GM23338 (cell line): Measurements from ENCODE around the gene LMO2. TPM values are rescaled to one million over a fixed set of nuclear protein-coding genes. Genes with fewer than 3 reads are reported as not detected.

Experiments used
- ATAC-seq: fragments of 200-7000 bp; cut with Tn5 transposase; 3 replicates; pipeline ENCODE4 v1.9.1; 2020
- DNase-seq: peaks from one replicate; pipeline ENCODE4 v3.0.0-alpha.2; 2015; ENCODE audit warnings: low spot score
- H2AFZ ChIP-seq: fragments of 200-600 bp; sonication (generic); 2 replicates; pipeline ENCODE4 v1.8.0; 2016; ENCODE audit warnings: antibody characterized with exemption, mild to moderate bottlenecking, moderate library complexity
- H3F3A ChIP-seq: fragments of 200-600 bp; sonication (generic); replicated peaks from 2 replicates; pipeline ENCODE4 v1.8.0; 2017; ENCODE audit warnings: antibody characterized with exemption, mixed run types, low read depth
- H3K27ac ChIP-seq: fragments of 200-600 bp; sonication (generic); 2 replicates; pipeline ENCODE4 v1.6.1; 2016; ENCODE audit warnings: low read depth
- H3K27me3 ChIP-seq: fragments of 200-600 bp; sonication (generic); 2 replicates; pipeline ENCODE4 v1.8.0; 2016; ENCODE audit warnings: mild to moderate bottlenecking, mixed run types, moderate library complexity; ENCODE audit not compliant: insufficient read depth
- H3K36me3 ChIP-seq: fragments of 200-600 bp; sonication (generic); 2 replicates; pipeline ENCODE4 v1.8.0; 2016; ENCODE audit warnings: mild to moderate bottlenecking; ENCODE audit not compliant: insufficient read depth
- H3K4me1 ChIP-seq: fragments of 200-600 bp; sonication (generic); 2 replicates; pipeline ENCODE4 v1.8.0; 2016; ENCODE audit warnings: mild to moderate bottlenecking, moderate library complexity; ENCODE audit not compliant: insufficient read depth
- H3K4me2 ChIP-seq: fragments of 200-600 bp; sonication (generic); 2 replicates; pipeline ENCODE4 v1.7.1; 2017; ENCODE audit warnings: mixed run types
- H3K4me3 ChIP-seq: fragments of 200-600 bp; sonication (generic); 2 replicates; pipeline ENCODE4 v1.6.1; 2016; ENCODE audit warnings: mixed run types
- H3K79me2 ChIP-seq: fragments of 200-600 bp; sonication (generic); replicated peaks from 2 replicates; pipeline ENCODE4 v1.8.0; 2017; ENCODE audit warnings: mild to moderate bottlenecking; ENCODE audit not compliant: insufficient read depth
- H3K9me2 ChIP-seq: fragments of 200-600 bp; sonication (generic); 2 replicates; pipeline ENCODE4 v1.8.0; 2017; ENCODE audit not compliant: insufficient read depth
- H4K20me1 ChIP-seq: fragments of 200-600 bp; sonication (generic); replicated peaks from 2 replicates; pipeline ENCODE4 v1.8.0; 2017; ENCODE audit warnings: mild to moderate bottlenecking; ENCODE audit not compliant: insufficient read depth
- H3K27ac Mint-ChIP-seq: 2 replicates; pipeline ENCODE4 v1.8.0; 2020; ENCODE audit warnings: inconsistent platforms, mild to moderate bottlenecking, moderate library complexity, mixed read lengths
- H3K27me3 Mint-ChIP-seq: 3 replicates; pipeline ENCODE4 v1.8.0; 2022; ENCODE audit warnings: low read depth, mild to moderate bottlenecking, moderate library complexity, mixed read lengths, inconsistent platforms; ENCODE audit not compliant: insufficient read depth, poor library complexity
- H3K36me3 Mint-ChIP-seq: 3 replicates; pipeline ENCODE4 v1.8.0; 2021; ENCODE audit warnings: low read depth, mild to moderate bottlenecking, inconsistent platforms, moderate library complexity, mixed read lengths
- H3K4me1 Mint-ChIP-seq: 3 replicates; pipeline ENCODE4 v1.8.0; 2020; ENCODE audit warnings: mild to moderate bottlenecking, inconsistent platforms, mixed read lengths
- H3K4me3 Mint-ChIP-seq: 3 replicates; pipeline ENCODE4 v1.8.0; 2021; ENCODE audit warnings: moderate library complexity, mild to moderate bottlenecking, inconsistent platforms, mixed read lengths
- H3K9me3 Mint-ChIP-seq: 3 replicates; pipeline ENCODE4 v1.8.0; 2020; ENCODE audit warnings: moderate library complexity, mild to moderate bottlenecking, inconsistent platforms, mixed read lengths
- CREB1 ChIP-seq: fragments of 250-450 bp; sonication (Bioruptor Pico); IDR thresholded peaks from 2 replicates; pipeline ENCODE4 v1.5.0; 2020; ENCODE audit warnings: low read depth, mild to moderate bottlenecking, moderate library complexity
- EZH2 ChIP-seq: fragments of 200-600 bp; sonication (generic); IDR thresholded peaks from one replicate; pipeline ENCODE4 v1.8.0; 2017; ENCODE audit warnings: antibody characterized with exemption, mild to moderate bottlenecking, low read depth; ENCODE audit not compliant: unreplicated experiment
- EZH2phosphoT487 ChIP-seq: fragments of 200-600 bp; sonication (generic); IDR thresholded peaks from one replicate; pipeline ENCODE4 v1.8.1; 2018; ENCODE audit warnings: antibody characterized with exemption; ENCODE audit not compliant: unreplicated experiment
- NANOG ChIP-seq: IDR thresholded peaks from 2 replicates; pipeline ENCODE4 v1.6.1; 2016; ENCODE audit warnings: antibody characterized with exemption, borderline replicate concordance
- POLR2AphosphoS5 ChIP-seq: IDR thresholded peaks from 2 replicates; pipeline ENCODE4 v1.6.1; 2016; ENCODE audit warnings: antibody characterized with exemption, low read depth
- ZNF114 ChIP-seq: fragments of 250-450 bp; sonication (Bioruptor Pico); IDR thresholded peaks from 2 replicates; pipeline ENCODE4 v1.5.0; 2020; ENCODE audit warnings: mild to moderate bottlenecking, moderate library complexity
- polyA plus RNA-seq: library from polyadenylated mRNA; unstranded; fragments of >200 nt; fragmentation: Nextera tagmentation; extraction: Ambion mirVana; gene quantifications from 2 replicates; pipeline ENCODE4 v1.2.1, GENCODE V29; 2016
- total RNA-seq: library from RNA; depleted of rRNA; stranded (reverse); fragments of >200 nt; shearing (Covaris generic); gene quantifications from 2 replicates; pipeline ENCODE4 v1.2.3, GENCODE V29; 2014
- TF ChIP-seq, protein P1 (sequence below): IDR thresholded peaks from one replicate; pipeline ENCODE4 v1.6.1; 2018; ENCODE audit warnings: antibody characterized with exemption; ENCODE audit not compliant: unreplicated experiment
- TF ChIP-seq, protein P2 (sequence below), 2 experiments: fragments of 200-600 bp in 1 of 2; sonication (generic) in 1 of 2; conservative IDR thresholded peaks; 2 replicates each; pipeline versions ENCODE4 v1.5.1 to v1.6.1; 2016 to 2017; ENCODE audit warnings: antibody characterized with exemption in 2 of 2, low read depth in 2 of 2, mild to moderate bottlenecking in 2 of 2, moderate library complexity in 1 of 2
- TF ChIP-seq, protein P3 (sequence below): IDR thresholded peaks from 2 replicates; pipeline ENCODE4 v1.6.1; 2016; ENCODE audit warnings: antibody characterized with exemption

Gene LMO2
- total and polyA plus RNA-seq, 2 experiments from 2014 or later = 1.4 to 3.1 TPM

DNA sequence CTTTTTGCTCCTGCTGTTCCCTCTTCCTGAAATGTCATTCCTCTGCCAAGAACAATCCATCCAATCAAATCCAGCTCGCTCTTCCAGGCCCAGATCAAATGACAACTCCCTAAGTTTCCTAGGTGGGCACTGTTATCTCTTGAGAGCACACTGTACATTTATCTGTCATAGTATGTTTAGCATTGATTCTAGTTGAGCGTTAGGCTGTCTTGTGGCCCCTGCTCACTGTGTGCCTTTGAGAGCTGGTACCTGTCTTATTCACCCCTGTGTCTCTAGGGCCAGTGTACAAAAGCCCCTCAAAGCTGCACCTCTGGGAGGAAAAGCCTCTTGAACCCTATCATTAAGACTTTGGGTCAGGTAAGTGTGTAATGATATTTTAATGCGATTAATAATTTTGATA is 7.1 kb upstream of the LMO2 start (continued):
- TF ChIP-seq, protein P1, sequence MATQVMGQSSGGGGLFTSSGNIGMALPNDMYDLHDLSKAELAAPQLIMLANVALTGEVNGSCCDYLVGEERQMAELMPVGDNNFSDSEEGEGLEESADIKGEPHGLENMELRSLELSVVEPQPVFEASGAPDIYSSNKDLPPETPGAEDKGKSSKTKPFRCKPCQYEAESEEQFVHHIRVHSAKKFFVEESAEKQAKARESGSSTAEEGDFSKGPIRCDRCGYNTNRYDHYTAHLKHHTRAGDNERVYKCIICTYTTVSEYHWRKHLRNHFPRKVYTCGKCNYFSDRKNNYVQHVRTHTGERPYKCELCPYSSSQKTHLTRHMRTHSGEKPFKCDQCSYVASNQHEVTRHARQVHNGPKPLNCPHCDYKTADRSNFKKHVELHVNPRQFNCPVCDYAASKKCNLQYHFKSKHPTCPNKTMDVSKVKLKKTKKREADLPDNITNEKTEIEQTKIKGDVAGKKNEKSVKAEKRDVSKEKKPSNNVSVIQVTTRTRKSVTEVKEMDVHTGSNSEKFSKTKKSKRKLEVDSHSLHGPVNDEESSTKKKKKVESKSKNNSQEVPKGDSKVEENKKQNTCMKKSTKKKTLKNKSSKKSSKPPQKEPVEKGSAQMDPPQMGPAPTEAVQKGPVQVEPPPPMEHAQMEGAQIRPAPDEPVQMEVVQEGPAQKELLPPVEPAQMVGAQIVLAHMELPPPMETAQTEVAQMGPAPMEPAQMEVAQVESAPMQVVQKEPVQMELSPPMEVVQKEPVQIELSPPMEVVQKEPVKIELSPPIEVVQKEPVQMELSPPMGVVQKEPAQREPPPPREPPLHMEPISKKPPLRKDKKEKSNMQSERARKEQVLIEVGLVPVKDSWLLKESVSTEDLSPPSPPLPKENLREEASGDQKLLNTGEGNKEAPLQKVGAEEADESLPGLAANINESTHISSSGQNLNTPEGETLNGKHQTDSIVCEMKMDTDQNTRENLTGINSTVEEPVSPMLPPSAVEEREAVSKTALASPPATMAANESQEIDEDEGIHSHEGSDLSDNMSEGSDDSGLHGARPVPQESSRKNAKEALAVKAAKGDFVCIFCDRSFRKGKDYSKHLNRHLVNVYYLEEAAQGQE = no peak
- TF ChIP-seq NANOG (no peak), EZH2 (no peak), CREB1 (no peak)
- TF ChIP-seq, protein P2, sequence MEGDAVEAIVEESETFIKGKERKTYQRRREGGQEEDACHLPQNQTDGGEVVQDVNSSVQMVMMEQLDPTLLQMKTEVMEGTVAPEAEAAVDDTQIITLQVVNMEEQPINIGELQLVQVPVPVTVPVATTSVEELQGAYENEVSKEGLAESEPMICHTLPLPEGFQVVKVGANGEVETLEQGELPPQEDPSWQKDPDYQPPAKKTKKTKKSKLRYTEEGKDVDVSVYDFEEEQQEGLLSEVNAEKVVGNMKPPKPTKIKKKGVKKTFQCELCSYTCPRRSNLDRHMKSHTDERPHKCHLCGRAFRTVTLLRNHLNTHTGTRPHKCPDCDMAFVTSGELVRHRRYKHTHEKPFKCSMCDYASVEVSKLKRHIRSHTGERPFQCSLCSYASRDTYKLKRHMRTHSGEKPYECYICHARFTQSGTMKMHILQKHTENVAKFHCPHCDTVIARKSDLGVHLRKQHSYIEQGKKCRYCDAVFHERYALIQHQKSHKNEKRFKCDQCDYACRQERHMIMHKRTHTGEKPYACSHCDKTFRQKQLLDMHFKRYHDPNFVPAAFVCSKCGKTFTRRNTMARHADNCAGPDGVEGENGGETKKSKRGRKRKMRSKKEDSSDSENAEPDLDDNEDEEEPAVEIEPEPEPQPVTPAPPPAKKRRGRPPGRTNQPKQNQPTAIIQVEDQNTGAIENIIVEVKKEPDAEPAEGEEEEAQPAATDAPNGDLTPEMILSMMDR (conservative IDR thresholded peaks at IDR 0.05; ENCODE audit: low read depth in 2 of 2) = no peak

DNA sequence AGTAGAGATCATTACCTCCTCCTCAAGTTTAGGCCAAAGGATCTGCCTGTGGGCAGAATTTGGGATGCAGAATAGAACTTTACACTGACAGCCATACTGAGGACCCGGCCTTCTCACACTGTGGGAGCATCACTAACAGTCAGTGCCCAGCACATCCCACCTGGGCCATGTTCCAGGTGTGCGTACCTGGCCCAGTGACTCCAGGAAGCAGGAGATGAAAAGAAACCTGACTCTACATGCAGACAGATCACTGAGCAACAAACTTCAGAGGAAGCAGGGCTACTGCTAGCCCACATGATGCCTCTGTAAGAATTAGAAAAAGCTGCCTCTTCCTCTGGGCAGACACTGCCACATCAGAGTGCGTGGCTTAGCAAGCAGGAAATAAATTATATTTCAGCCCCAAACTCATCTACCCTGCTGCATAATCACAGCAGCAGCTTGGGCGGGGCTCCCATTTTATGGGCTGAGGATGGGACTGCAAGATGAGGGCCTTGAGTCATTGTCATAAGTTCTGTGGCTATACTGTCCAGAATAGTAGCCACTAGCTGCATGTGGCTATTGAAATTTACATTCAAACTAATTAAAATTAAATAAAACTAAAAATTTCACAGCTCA is 6.0 kb upstream of the LMO2 start:
- Mint-ChIP-seq H3K27ac (no peak overlapping the region), H3K4me3 (no peak overlapping the region), H3K9me3 (no peaks in the 10 kb centered on the region), H3K4me1 (peaks cover 6% of the 10 kb centered on the region), H3K36me3 (no peaks in the 10 kb centered on the region), H3K27me3 (no peaks in the 10 kb centered on the region)
- Histone ChIP-seq H3K4me2 (no peak overlapping the region), H3K79me2 (no peaks in the 10 kb centered on the region), H3K27me3 (no peaks in the 10 kb centered on the region), H3K27ac (no peak overlapping the region), H3K4me1 (peaks cover 6% of the 10 kb centered on the region), H3K36me3 (no peaks in the 10 kb centered on the region), H3F3A (no peaks in the 10 kb centered on the region), H2AFZ (peak overlapping the region; percentile 28; the same call in 1 of the 2 replicates), H3K4me3 (no peak overlapping the region), H4K20me1 (no peaks in the 10 kb centered on the region), H3K9me2 (no peaks in the 10 kb centered on the region)
- ATAC-seq = no peak
- no peak for DNase-seq
- TF ChIP-seq ZNF114 = no peak
- TF ChIP-seq, protein P3, sequence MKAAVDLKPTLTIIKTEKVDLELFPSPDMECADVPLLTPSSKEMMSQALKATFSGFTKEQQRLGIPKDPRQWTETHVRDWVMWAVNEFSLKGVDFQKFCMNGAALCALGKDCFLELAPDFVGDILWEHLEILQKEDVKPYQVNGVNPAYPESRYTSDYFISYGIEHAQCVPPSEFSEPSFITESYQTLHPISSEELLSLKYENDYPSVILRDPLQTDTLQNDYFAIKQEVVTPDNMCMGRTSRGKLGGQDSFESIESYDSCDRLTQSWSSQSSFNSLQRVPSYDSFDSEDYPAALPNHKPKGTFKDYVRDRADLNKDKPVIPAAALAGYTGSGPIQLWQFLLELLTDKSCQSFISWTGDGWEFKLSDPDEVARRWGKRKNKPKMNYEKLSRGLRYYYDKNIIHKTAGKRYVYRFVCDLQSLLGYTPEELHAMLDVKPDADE = no peak
- TF ChIP-seq NANOG = no peak
- TF ChIP-seq POLR2AphosphoS5 = no peak
- TF ChIP-seq EZH2phosphoT487 = no peak
